Caco-2 (cell line): ENCODE measurements around the gene MYO16. TPM values are rescaled to one million over a fixed set of nuclear protein-coding genes. Genes with fewer than 3 reads are reported as not detected.

Experiments
- BruUV-seq: library from RNA; stranded (reverse); fragments of 400-500 nt; replicated peaks from 2 replicates; lab custom pipeline; 2021; lab: Mats Ljungman, UMichigan
- CTCF ChIA-PET: fragments of 300-600 bp; sonication (Branson Sonifier 250); formaldehyde crosslinking; loops from one replicate; lab custom pipeline; 2022; ENCODE audit warnings: antibody characterized with exemption; lab: Charles Lee
- POLR2A ChIA-PET: fragments of 300-600 bp; sonication (Branson Sonifier 250); formaldehyde crosslinking; loops from one replicate; lab custom pipeline; 2022; ENCODE audit warnings: antibody characterized with exemption; lab: Charles Lee
- DNase-seq, 2 experiments: peaks; one replicate each; pipeline versions ENCODE4 v3.0.0 to v3.0.0-alpha.2; 2020 to 2022
- H3K27me3 ChIP-seq: replicated peaks from 2 replicates; pipeline ENCODE4 v1.6.0; 2011; ENCODE audit warnings: low read length; ENCODE audit not compliant: control insufficient read depth, insufficient read depth
- H3K36me3 ChIP-seq: 2 replicates; pipeline ENCODE4 v1.5.1; 2011; ENCODE audit warnings: low read length; ENCODE audit not compliant: control insufficient read depth, insufficient read depth
- H3K4me1 ChIP-seq: fragments of 250-450 bp; sonication (Bioruptor Pico); 2 replicates; pipeline ENCODE4 v1.5.1; 2020; ENCODE audit warnings: mild to moderate bottlenecking
- H3K4me3 ChIP-seq: 2 replicates; pipeline ENCODE4 v1.5.1; 2011; ENCODE audit warnings: low read depth, mild to moderate bottlenecking, control low read depth, low read length
- H3K9me3 ChIP-seq: fragments of 250-450 bp; sonication (Bioruptor Pico); 2 replicates; pipeline ENCODE4 v1.5.1; 2020; ENCODE audit warnings: mild to moderate bottlenecking, moderate library complexity
- H3K27ac Mint-ChIP-seq: one replicate; pipeline ENCODE4 v1.8.0; 2022; ENCODE audit warnings: mixed read lengths; ENCODE audit not compliant: unreplicated experiment
- H3K27me3 Mint-ChIP-seq: one replicate; pipeline ENCODE4 v1.8.0; 2022; ENCODE audit warnings: mixed read lengths; ENCODE audit not compliant: insufficient read depth, unreplicated experiment
- H3K36me3 Mint-ChIP-seq: one replicate; pipeline ENCODE4 v1.8.0; 2022; ENCODE audit warnings: mild to moderate bottlenecking, mixed read lengths; ENCODE audit not compliant: insufficient read depth, unreplicated experiment
- H3K4me1 Mint-ChIP-seq: one replicate; pipeline ENCODE4 v1.8.0; 2022; ENCODE audit warnings: low read depth, mixed read lengths; ENCODE audit not compliant: unreplicated experiment
- H3K4me3 Mint-ChIP-seq: one replicate; pipeline ENCODE4 v1.8.0; 2022; ENCODE audit warnings: mild to moderate bottlenecking, moderate library complexity, mixed read lengths; ENCODE audit not compliant: unreplicated experiment
- H3K9me3 Mint-ChIP-seq: one replicate; pipeline ENCODE4 v1.8.0; 2022; ENCODE audit warnings: mixed read lengths; ENCODE audit not compliant: unreplicated experiment
- CTCF ChIP-seq, 2 experiments: fragments of 200-600 bp in 1 of 2; IDR thresholded peaks; 1 replicate in 1 of 2; 2 replicates in 1 of 2; pipeline versions ENCODE4 v1.5.1 to v1.8.0; 2011 to 2022; ENCODE audit warnings: antibody characterized with exemption in 1 of 2, control low read depth in 1 of 2, inconsistent platforms in 1 of 2, low read depth in 1 of 2, low read length in 1 of 2, mild to moderate bottlenecking in 1 of 2, moderate library complexity in 1 of 2; ENCODE audit not compliant: insufficient read depth in 1 of 2, severe bottlenecking in 1 of 2, unreplicated experiment in 1 of 2
- intact Hi-C: fragments of 100-400 bp; cut with micrococcal nuclease; formaldehyde crosslinking; loops from one replicate; pipeline ENCODE4 v1.10.0; 2022; ENCODE audit not compliant: unreplicated experiment
- total RNA-seq: library from RNA; stranded (reverse); gene quantifications from 2 replicates; pipeline ENCODE4 v1.2.3, GENCODE V29; 2022

MYO16 gene
- total RNA-seq, 1 experiment from 2014 or later, result not detected

- intact Hi-C loops, result loop anchor here (2.0 kb wide), 1 partner anchor 827 kb away; no protein-coding TSS in a partner anchor
- no peak for DNase-seq
- ChIA-PET CTCF (interaction anchor here (1.3 kb wide), 1 partner anchor 171 kb away, joined by 4 read pairs; no protein-coding TSS in a partner anchor), POLR2A (no interaction called here)
- Mint-ChIP-seq H3K36me3 (no peaks in the 10 kb centered on the region), H3K4me3 (no peak overlapping the region), H3K4me1 (peaks cover 15% of the 10 kb centered on the region), H3K9me3 (no peaks in the 10 kb centered on the region), H3K27me3 (peaks cover 2% of the 10 kb centered on the region), H3K27ac (no peak overlapping the region)
- TF ChIP-seq CTCF (IDR thresholded peaks at IDR 0.05; ENCODE audit: insufficient read depth in 1 of 2, low read depth in 1 of 2, low read length in 1 of 2, severe bottlenecking in 1 of 2, unreplicated experiment in 1 of 2), result no peak
- no peaks in the 10 kb centered on the region for H3K4me1 ChIP-seq
- no peaks in the 10 kb centered on the region for H3K9me3 ChIP-seq
- no peaks in the 10 kb centered on the region for H3K36me3 ChIP-seq
- H3K27me3 ChIP-seq, result no peaks in the 10 kb centered on the region
- no TSS peak for BruUV-seq
- no peak overlapping the region for H3K4me3 ChIP-seq
Measured at GRCh38 chr13:108963846-108964600, 334.6 kb downstream of the MYO16 start.

- TF ChIP-seq CTCF (IDR thresholded peaks at IDR 0.05; ENCODE audit: insufficient read depth in 1 of 2, low read depth in 1 of 2, low read length in 1 of 2, severe bottlenecking in 1 of 2, unreplicated experiment in 1 of 2), result no peak
- POLR2A ChIA-PET, result no interaction called here
- no peaks in the 10 kb centered on the region for H3K9me3 Mint-ChIP-seq
- no peak overlapping the region for H3K27ac Mint-ChIP-seq
- intact Hi-C loops, result no loop called here
- CTCF ChIA-PET, result interaction anchor here (0.6 kb wide), 2 partner anchors 27 to 171 kb away, joined by 4 read pairs; no protein-coding TSS in a partner anchor
- DNase-seq, result no peak
- no peaks in the 10 kb centered on the region for H3K36me3 Mint-ChIP-seq
- no TSS peak for BruUV-seq
- no peak overlapping the region for H3K4me3 Mint-ChIP-seq
- H3K4me1 Mint-ChIP-seq, result peaks cover 15% of the 10 kb centered on the region
- H3K4me3 ChIP-seq, result no peak overlapping the region
- peaks cover 2% of the 10 kb centered on the region for H3K27me3 Mint-ChIP-seq
- H3K4me1 ChIP-seq, result no peaks in the 10 kb centered on the region
- H3K27me3 ChIP-seq, result no peaks in the 10 kb centered on the region
- H3K9me3 ChIP-seq, result no peaks in the 10 kb centered on the region
- H3K36me3 ChIP-seq, result no peaks in the 10 kb centered on the region
Measured at GRCh38 chr13:108964606-108965005, 335.2 kb downstream of the MYO16 start.

- Mint-ChIP-seq H3K36me3 (no peaks in the 10 kb centered on the region), H3K4me1 (peaks cover 9% of the 10 kb centered on the region), H3K27ac (no peak overlapping the region), H3K27me3 (peaks cover 2% of the 10 kb centered on the region), H3K9me3 (no peaks in the 10 kb centered on the region), H3K4me3 (no peak overlapping the region)
- intact Hi-C loops, result no loop called here
- Histone ChIP-seq H3K27me3 (no peaks in the 10 kb centered on the region), H3K4me1 (no peaks in the 10 kb centered on the region), H3K36me3 (no peaks in the 10 kb centered on the region), H3K4me3 (no peak overlapping the region), H3K9me3 (no peaks in the 10 kb centered on the region)
- TF ChIP-seq CTCF (IDR thresholded peaks at IDR 0.05; ENCODE audit: insufficient read depth in 1 of 2, low read depth in 1 of 2, low read length in 1 of 2, severe bottlenecking in 1 of 2, unreplicated experiment in 1 of 2), result no peak
- no TSS peak for BruUV-seq
- no peak for DNase-seq
- CTCF ChIA-PET, result no interaction called here
- POLR2A ChIA-PET, result no interaction called here
Measured at GRCh38 chr13:108967371-108967770, 338.0 kb downstream of the MYO16 start.
